HEK293T (cell line): ENCODE measurements around the gene PPARGC1A.

Experiments used
- ARNT ChIP-seq: fragments of 450-650 bp; IDR thresholded peaks from 2 replicates; pipeline ENCODE4 v1.6.1; 2017; ENCODE audit warnings: mild to moderate bottlenecking
- BHLHE40 ChIP-seq: fragments of 450-650 bp; IDR thresholded peaks from 2 replicates; pipeline ENCODE4 v1.6.1; 2016; ENCODE audit warnings: mild to moderate bottlenecking, moderate library complexity, borderline replicate concordance
- CTBP1 ChIP-seq: fragments of 450-650 bp; IDR thresholded peaks from 2 replicates; pipeline ENCODE4 v1.6.1; 2016; ENCODE audit warnings: borderline replicate concordance
- ELF4 ChIP-seq: fragments of 450-650 bp; IDR thresholded peaks from 2 replicates; pipeline ENCODE4 v1.6.1; 2017; ENCODE audit warnings: antibody characterized with exemption
- FOXA1 ChIP-seq: fragments of 450-650 bp; IDR thresholded peaks from 2 replicates; pipeline ENCODE4 v1.6.1; 2016; ENCODE audit warnings: mild to moderate bottlenecking
- FOXK2 ChIP-seq: fragments of 450-650 bp; IDR thresholded peaks from 2 replicates; pipeline ENCODE4 v1.6.1; 2016; ENCODE audit warnings: mild to moderate bottlenecking
- FOXM1 ChIP-seq: fragments of 450-650 bp; IDR thresholded peaks from 2 replicates; pipeline ENCODE4 v1.6.1; 2017; ENCODE audit warnings: mild to moderate bottlenecking, borderline replicate concordance
- L3MBTL2 ChIP-seq: fragments of 450-650 bp; conservative IDR thresholded peaks from 2 replicates; pipeline ENCODE4 v1.6.1; 2016; ENCODE audit warnings: mild to moderate bottlenecking
- LEF1 ChIP-seq: fragments of 450-650 bp; IDR thresholded peaks from 2 replicates; pipeline ENCODE4 v1.6.1; 2017; ENCODE audit warnings: mild to moderate bottlenecking, borderline replicate concordance
- NFRKB ChIP-seq: fragments of 450-650 bp; IDR thresholded peaks from 2 replicates; pipeline ENCODE4 v1.6.1; 2016; ENCODE audit warnings: mild to moderate bottlenecking, moderate library complexity
- SP1 ChIP-seq: fragments of 450-650 bp; IDR thresholded peaks from 2 replicates; pipeline ENCODE4 v1.6.1; 2017
- TARDBP ChIP-seq: fragments of 450-650 bp; IDR thresholded peaks from 2 replicates; pipeline ENCODE4 v1.6.1; 2016
- ZNF384 ChIP-seq: fragments of 450-650 bp; IDR thresholded peaks from 2 replicates; pipeline ENCODE4 v1.6.1; 2016
- TF ChIP-seq, protein P1 (sequence below): fragments of 450-650 bp; IDR thresholded peaks from 2 replicates; pipeline ENCODE4 v1.6.1; 2016

DNA sequence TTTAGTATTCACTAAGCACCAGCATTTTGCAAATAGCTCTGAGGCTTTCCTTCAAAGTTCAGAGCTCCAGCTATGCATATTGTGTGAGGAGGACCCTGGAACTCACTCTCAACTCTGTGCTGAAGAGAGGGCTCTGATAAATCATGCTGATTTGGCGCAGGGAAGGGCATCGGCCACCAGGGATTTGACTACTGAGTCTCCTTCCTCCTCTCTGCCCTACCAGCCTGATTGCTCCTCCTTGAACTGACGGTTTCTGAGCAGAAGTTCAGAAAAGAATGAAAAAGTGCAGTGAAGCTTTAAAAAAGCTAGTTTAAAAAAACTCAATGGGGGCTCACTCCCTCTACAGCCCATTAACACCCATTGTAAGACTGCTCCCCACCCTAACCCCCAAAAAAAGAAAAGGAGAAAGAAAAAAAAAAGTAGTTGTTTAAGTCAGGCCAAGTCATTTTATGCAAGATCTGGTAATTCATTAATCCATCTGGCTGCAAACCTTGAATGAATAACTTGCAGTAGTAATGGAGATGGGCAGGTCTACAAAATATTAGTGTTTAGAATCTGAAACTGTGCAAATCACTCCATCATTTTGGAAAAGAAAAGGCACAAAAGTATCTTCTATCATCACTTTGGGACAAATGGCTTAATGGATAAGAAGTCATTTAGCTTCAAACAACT, 13.3 kb downstream of the PPARGC1A start:
- TF ChIP-seq CTBP1, result no peak
- TF ChIP-seq, protein P1, sequence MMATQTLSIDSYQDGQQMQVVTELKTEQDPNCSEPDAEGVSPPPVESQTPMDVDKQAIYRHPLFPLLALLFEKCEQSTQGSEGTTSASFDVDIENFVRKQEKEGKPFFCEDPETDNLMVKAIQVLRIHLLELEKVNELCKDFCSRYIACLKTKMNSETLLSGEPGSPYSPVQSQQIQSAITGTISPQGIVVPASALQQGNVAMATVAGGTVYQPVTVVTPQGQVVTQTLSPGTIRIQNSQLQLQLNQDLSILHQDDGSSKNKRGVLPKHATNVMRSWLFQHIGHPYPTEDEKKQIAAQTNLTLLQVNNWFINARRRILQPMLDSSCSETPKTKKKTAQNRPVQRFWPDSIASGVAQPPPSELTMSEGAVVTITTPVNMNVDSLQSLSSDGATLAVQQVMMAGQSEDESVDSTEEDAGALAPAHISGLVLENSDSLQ, result no peak
- TF ChIP-seq FOXA1, result no peak
- TF ChIP-seq BHLHE40, result no peak
- TF ChIP-seq L3MBTL2, result no peak
- no peak for TF ChIP-seq TARDBP
- TF ChIP-seq SP1, result no peak
- no peak for TF ChIP-seq FOXM1
- no peak for TF ChIP-seq ELF4
- no peak for TF ChIP-seq ARNT
- TF ChIP-seq ZNF384, result no peak
- TF ChIP-seq NFRKB, result no peak
- no peak for TF ChIP-seq LEF1
- TF ChIP-seq FOXK2, result no peak
